ENCODE results near the gene CYP17A1. TPM values are rescaled to one million over a fixed set of nuclear protein-coding genes. Genes with fewer than 3 reads are reported as not detected.

The CYP17A1 gene
- total and polyA plus RNA-seq, 10 of the 15 experiments (the other 5 are each of a cell fraction or from before 2014, with no cell fraction given), result 2.1 TPM; not detected in 9

- no peak for TF ChIP-seq ZNF274 (IDR thresholded peaks at IDR 0.05; ENCODE audit: insufficient read depth, insufficient read length)
- no peak for TF ChIP-seq STAT1 (conservative IDR thresholded peaks at IDR 0.05)
Measured at GRCh38 chr10:102781921-102782557, 55.2 kb downstream of the CYP17A1 start (continued).

DNA sequence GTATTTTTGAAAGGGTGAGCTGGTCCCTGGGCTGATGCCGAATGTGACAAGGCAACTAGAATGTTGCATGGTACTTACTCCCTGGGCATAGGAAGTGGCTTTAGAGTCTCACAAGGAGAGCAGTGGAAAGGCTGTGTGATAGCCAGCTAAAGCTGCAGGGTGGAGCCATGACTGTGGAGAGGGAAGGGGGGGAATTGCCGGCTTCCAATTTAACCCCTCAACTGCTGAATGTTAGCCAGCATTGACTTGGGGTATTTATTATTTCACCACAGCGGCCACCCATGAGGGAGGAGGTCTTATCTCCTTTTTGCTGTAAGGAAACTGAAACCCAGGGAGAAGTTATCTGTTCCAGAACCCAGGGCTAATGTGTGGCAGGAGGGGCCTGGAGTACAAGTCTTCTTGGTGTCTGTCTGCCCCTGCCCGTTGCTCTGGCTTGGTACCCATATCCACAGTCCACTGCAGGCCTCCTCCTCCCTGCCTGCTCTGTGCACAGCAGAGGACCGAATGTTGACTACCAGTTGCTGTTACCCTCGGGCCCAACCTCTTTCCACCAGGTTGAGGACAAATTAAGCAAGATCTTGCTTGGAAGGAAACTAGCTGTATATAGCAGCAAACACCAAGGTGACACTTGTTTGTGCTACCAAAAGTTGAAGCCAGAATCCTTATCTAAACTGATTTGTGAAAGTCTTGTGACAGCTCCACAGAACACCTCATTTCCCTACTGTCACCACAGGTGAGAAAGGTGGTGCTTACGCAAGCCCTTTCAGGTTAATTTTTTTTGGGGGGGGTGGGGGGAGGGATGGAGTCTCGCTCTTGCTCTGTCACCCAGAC, 55.9 kb downstream of the CYP17A1 start:
- WGBS (ENCODE audit: insufficient coverage, insufficient replicate concordance, low lambda C conversion rate, missing lambda C conversion rate), result 82% methylated on average over 8 of the region's 8 CpGs
- Histone ChIP-seq H3K27me3 (replicated peaks in 1 of 2; ENCODE audit: control insufficient read depth in 2 of 2, insufficient read depth in 2 of 2, low read length in 1 of 2) (no peaks in the 10 kb centered on the region), H3K9me3 (replicated peaks; ENCODE audit: control insufficient read depth, insufficient read depth, low read length) (no peaks in the 10 kb centered on the region), H3K4me1 (ENCODE audit: control insufficient read depth, insufficient read depth, low read length) (no peaks in the 10 kb centered on the region), H3K27ac (ENCODE audit: control insufficient read depth, insufficient read depth) (no peak overlapping the region), H3K36me3 (ENCODE audit: control insufficient read depth in 2 of 2, insufficient read depth in 2 of 2, low read length in 1 of 2) (peaks cover 0 to 6% of the 10 kb centered on the region in 2 experiments; a peak in 2 of 4 replicates), H3K4me3 (no peak overlapping the region), H2AFZ (ENCODE audit: control insufficient read depth, low read depth, low read length) (no peak overlapping the region), H3K9ac (ENCODE audit: control insufficient read depth, insufficient read depth, low read length) (no peak overlapping the region), H4K20me1 (ENCODE audit: control insufficient read depth, insufficient read depth) (no peaks in the 10 kb centered on the region), H3K79me2 (ENCODE audit: control insufficient read depth, insufficient read depth, low read length) (no peaks in the 10 kb centered on the region; the same call in none of the 2 replicates), H3K4me2 (ENCODE audit: control insufficient read depth, insufficient read depth) (no peak overlapping the region)
- ChIA-PET RAD21 (ENCODE audit: unreplicated experiment) (no interaction called here), POLR2A (interaction anchor here (0.6 kb wide), 1 partner anchor 204 kb away, joined by 3 read pairs; no protein-coding TSS in a partner anchor), SMC1A (ENCODE audit: uncharacterized antibody, unreplicated experiment) (interaction anchor here (0.6 kb wide), 1 partner anchor 39 kb away, joined by 3 read pairs; no protein-coding TSS in a partner anchor), CTCF (interaction anchor here (0.8 to 1.1 kb wide), 2 partner anchors 8 to 27 kb away, joined by 3 read pairs; no protein-coding TSS in a partner anchor)
- intact Hi-C loops (cut with micrococcal nuclease; ENCODE audit: unreplicated experiment), result no loop called here
- no TSS peak for BruUV-seq (replicated peaks)
- no peak for FAIRE-seq
- no peak for DNase-seq (ENCODE audit: low read depth, low spot score)
- in situ Hi-C loops (cut with MboI), result no loop called here
- ATAC-seq, result no peak
- TF ChIP-seq IKZF2 (IDR thresholded peaks at IDR 0.05) (no peak), PKNOX1 (IDR thresholded peaks at IDR 0.05) (no peak), BMI1 (IDR thresholded peaks at IDR 0.05; ENCODE audit: borderline replicate concordance) (no peak), BHLHE40 (IDR thresholded peaks at IDR 0.05; ENCODE audit: borderline replicate concordance in 1 of 2, low read depth in 2 of 2, low read length in 1 of 2) (no peak), CHD4 (IDR thresholded peaks at IDR 0.05) (no peak), BCL11A (IDR thresholded peaks at IDR 0.05; ENCODE audit: low read depth, low read length) (no peak), POLR2AphosphoS5 (IDR thresholded peaks at IDR 0.05; ENCODE audit: low read length) (no peak), YBX1 (IDR thresholded peaks at IDR 0.05) (no peak), ZBED1 (IDR thresholded peaks at IDR 0.05; ENCODE audit: borderline replicate concordance) (no peak), ZNF274 (IDR thresholded peaks at IDR 0.05; ENCODE audit: insufficient read depth, insufficient read length) (no peak), SMAD5 (IDR thresholded peaks at IDR 0.05; ENCODE audit: low read depth) (no peak), HDGF (IDR thresholded peaks at IDR 0.05) (no peak), RCOR1 (conservative IDR thresholded peaks at IDR 0.05; ENCODE audit: low read depth, low read length) (no peak), RB1 (IDR thresholded peaks at IDR 0.05; ENCODE audit: borderline replicate concordance) (no peak), NFXL1 (IDR thresholded peaks at IDR 0.05; ENCODE audit: borderline replicate concordance) (no peak), PRDM15 (CRISPR knock-in tag; IDR thresholded peaks at IDR 0.05) (no peak), STAT3 (IDR thresholded peaks at IDR 0.05; ENCODE audit: low read depth, low read length) (no peak), RELA (IDR thresholded peaks at IDR 0.05; ENCODE audit: borderline replicate concordance, partially characterized antibody) (no peak)

Measured in GM12878 (cell line).